Liver (tissue), 9 donors: ENCODE measurements around the gene STAG3. TPM values are rescaled to one million over a fixed set of nuclear protein-coding genes. Genes with fewer than 3 reads are reported as not detected.

ENCODE experiments used
- DNase-seq: peaks from one replicate; pipeline ENCODE4 v3.0.0-alpha.2; 2017; ENCODE audit warnings: low spot score
- H3K27ac ChIP-seq, 2 donors: one replicate each; pipeline ENCODE4 v1.7.0; 2013; ENCODE audit warnings: inconsistent platforms in 2 of 2, low read length in 2 of 2, control low read depth in 1 of 2, low read depth in 1 of 2, mild to moderate bottlenecking in 1 of 2
- H3K27me3 ChIP-seq, 4 donors: one replicate each; pipeline versions ENCODE4 v1.6.1 to v1.7.0; 2013; ENCODE audit warnings: low read length in 3 of 4, inconsistent platforms in 1 of 4, mild to moderate bottlenecking in 1 of 4, moderate library complexity in 1 of 4; ENCODE audit not compliant: control insufficient read depth in 4 of 4, insufficient read depth in 4 of 4
- H3K36me3 ChIP-seq, 4 donors: one replicate each; pipeline versions ENCODE4 v1.6.1 to v1.7.0; 2013; ENCODE audit warnings: low read length in 3 of 4, mild to moderate bottlenecking in 3 of 4, low read depth in 1 of 4, moderate library complexity in 1 of 4; ENCODE audit not compliant: control insufficient read depth in 4 of 4, insufficient read depth in 3 of 4
- H3K4me1 ChIP-seq, 4 donors: one replicate each; pipeline versions ENCODE4 v1.6.1 to v1.7.0; 2013; ENCODE audit warnings: low read length in 3 of 4, mild to moderate bottlenecking in 3 of 4, moderate library complexity in 1 of 4; ENCODE audit not compliant: control insufficient read depth in 4 of 4, insufficient read depth in 4 of 4
- H3K4me3 ChIP-seq, 3 donors: one replicate each; pipeline versions ENCODE4 v1.6.1 to v1.7.0; 2013; ENCODE audit warnings: low read length in 3 of 3, control low read depth in 1 of 3, low read depth in 1 of 3, mild to moderate bottlenecking in 1 of 3
- H3K9ac ChIP-seq, 2 donors: one replicate each; pipeline ENCODE4 v1.7.0; 2013; ENCODE audit warnings: low read length in 2 of 2, mild to moderate bottlenecking in 2 of 2, moderate library complexity in 2 of 2, control low read depth in 1 of 2, low read depth in 1 of 2
- H3K9me3 ChIP-seq, 4 donors: one replicate each; pipeline versions ENCODE4 v1.6.1 to v1.7.0; 2013; ENCODE audit warnings: low read length in 3 of 4; ENCODE audit not compliant: control insufficient read depth in 4 of 4
- ATF3 ChIP-seq: IDR thresholded peaks from 2 replicates; pipeline ENCODE4 v1.6.1; 2016; ENCODE audit warnings: antibody characterized with exemption
- EGR1 ChIP-seq, 2 donors: IDR thresholded peaks; 2 replicates each; pipeline ENCODE4 v1.6.1; 2016 to 2018; ENCODE audit warnings: antibody characterized with exemption in 2 of 2, low read depth in 2 of 2
- FOXA1 ChIP-seq: IDR thresholded peaks from 2 replicates; pipeline ENCODE4 v1.6.1; 2016; ENCODE audit warnings: antibody characterized with exemption
- FOXA2 ChIP-seq: IDR thresholded peaks from 2 replicates; pipeline ENCODE4 v1.6.1; 2016; ENCODE audit warnings: antibody characterized with exemption
- GABPA ChIP-seq, 2 donors: IDR thresholded peaks in 1 of 2; conservative IDR thresholded peaks in 1 of 2; 2 replicates each; pipeline ENCODE4 v1.6.1; 2016; ENCODE audit warnings: antibody characterized with exemption in 2 of 2, mild to moderate bottlenecking in 1 of 2, moderate library complexity in 1 of 2
- HNF4A ChIP-seq, 2 donors: conservative IDR thresholded peaks; 2 replicates each; pipeline ENCODE4 v1.6.1; 2016; ENCODE audit warnings: antibody characterized with exemption in 2 of 2, mild to moderate bottlenecking in 2 of 2
- HNF4G ChIP-seq: IDR thresholded peaks from 2 replicates; pipeline ENCODE4 v1.6.1; 2016; ENCODE audit warnings: antibody characterized with exemption
- JUND ChIP-seq, 2 donors: IDR thresholded peaks; 2 replicates each; pipeline ENCODE4 v1.6.1; 2016; ENCODE audit warnings: antibody characterized with exemption in 2 of 2
- MAX ChIP-seq: IDR thresholded peaks from 2 replicates; pipeline ENCODE4 v1.6.1; 2016; ENCODE audit warnings: antibody characterized with exemption
- NR2F2 ChIP-seq: IDR thresholded peaks from 2 replicates; pipeline ENCODE4 v1.6.1; 2016; ENCODE audit warnings: antibody characterized with exemption
- RAD21 ChIP-seq, 2 donors: IDR thresholded peaks; 2 replicates each; pipeline ENCODE4 v1.6.1; 2016; ENCODE audit warnings: antibody characterized with exemption in 2 of 2, mild to moderate bottlenecking in 2 of 2
- REST ChIP-seq: IDR thresholded peaks from 2 replicates; pipeline ENCODE4 v1.6.1; 2016; ENCODE audit warnings: antibody characterized with exemption, mild to moderate bottlenecking
- RXRA ChIP-seq, 2 donors: IDR thresholded peaks; 2 replicates each; pipeline ENCODE4 v1.6.1; 2017 to 2018; ENCODE audit warnings: antibody characterized with exemption in 2 of 2, mild to moderate bottlenecking in 1 of 2
- SP1 ChIP-seq: IDR thresholded peaks from 2 replicates; pipeline ENCODE4 v1.6.1; 2018; ENCODE audit warnings: antibody characterized with exemption, mild to moderate bottlenecking
- TAF1 ChIP-seq: conservative IDR thresholded peaks from 2 replicates; pipeline ENCODE4 v1.6.1; 2016; ENCODE audit warnings: antibody characterized with exemption, mild to moderate bottlenecking
- ZBTB33 ChIP-seq: IDR thresholded peaks from 2 replicates; pipeline ENCODE4 v1.6.1; 2016; ENCODE audit warnings: antibody characterized with exemption
- WGBS: extraction: QIAGEN DNeasy Blood & Tissue Kit; methylation state at CpG from one replicate; pipeline ENCODE4 v1.1.7; 2013; 5-methylcytosine and 5-hydroxymethylcytosine counted together
- polyA plus RNA-seq, 2 donors: library from polyadenylated mRNA; stranded (reverse) in 1 of 2; unstranded in 1 of 2; fragments of 200-250 nt in 1 of 2; fragments of >200 nt in 1 of 2; fragmentation: Nextera tagmentation in 1 of 2; extraction: Ambion mirVana in 1 of 2; gene quantifications; one replicate each; pipeline versions ENCODE4 v1.2.1 to v1.2.3, GENCODE V29; 2013 to 2015
- total RNA-seq, 2 donors: library from RNA; depleted of rRNA; stranded (reverse); fragments of >200 nt; gene quantifications; one replicate each; pipeline ENCODE4 v1.2.3, GENCODE V29; 2014
- donor health status: healthy.
- donor health status: healthy.
- donor health status: healthy.
- donor health status: healthy.
- donor health status: healthy.

The STAG3 gene
- total and polyA plus RNA-seq, 4 donors: 0.28 to 7.0 (median 3.2) TPM

- Histone ChIP-seq H3K27me3 (no peaks in the 10 kb centered on the region), H3K4me3 (no peak overlapping the region), H3K9ac (no peak overlapping the region), H3K36me3 (no peaks in the 10 kb centered on the region), H3K9me3 (no peaks in the 10 kb centered on the region), H3K4me1 (peaks cover 9 to 31% (median 27%) of the 10 kb centered on the region in 4 donors), H3K27ac (no peak overlapping the region)
- no peak for TF ChIP-seq EGR1 (IDR thresholded peaks at IDR 0.05; ENCODE audit: low read depth in 2 of 2)
- TF ChIP-seq HNF4A (conservative IDR thresholded peaks at IDR 0.05): no peak
- TF ChIP-seq HNF4G: no peak
- no peak for TF ChIP-seq ATF3
- TF ChIP-seq GABPA (IDR thresholded peaks at IDR 0.05 in 1 of 2, conservative IDR thresholded peaks at IDR 0.05 in 1 of 2): no peak
- TF ChIP-seq RAD21 (IDR thresholded peaks at IDR 0.05): no peak
- TF ChIP-seq MAX: no peak
- TF ChIP-seq ZBTB33: no peak
- no peak for TF ChIP-seq FOXA1
- no peak for TF ChIP-seq TAF1
- TF ChIP-seq FOXA2: no peak
- TF ChIP-seq JUND (IDR thresholded peaks at IDR 0.05): no peak
- no peak for DNase-seq
- WGBS: 88% methylated on average over 6 of the region's 6 CpGs
Measured at GRCh38 chr7:100209493-100209892, 31.8 kb downstream of the STAG3 start.

- DNase-seq: no peak
- H3K4me1 ChIP-seq: peaks cover 9 to 35% (median 28%) of the 10 kb centered on the region in 4 donors
- no peak overlapping the region for H3K27ac ChIP-seq
- no peak overlapping the region for H3K4me3 ChIP-seq
- no peaks in the 10 kb centered on the region for H3K36me3 ChIP-seq
- H3K9me3 ChIP-seq: no peaks in the 10 kb centered on the region
- no peaks in the 10 kb centered on the region for H3K27me3 ChIP-seq
- WGBS: 89% methylated on average over 5 of the region's 5 CpGs
- TF ChIP-seq ATF3 (no peak), HNF4G (no peak), MAX (no peak), SP1 (no peak), RAD21 (IDR thresholded peaks at IDR 0.05) (no peak), JUND (IDR thresholded peaks at IDR 0.05) (no peak), REST (no peak), FOXA1 (no peak), GABPA (IDR thresholded peaks at IDR 0.05 in 1 of 2, conservative IDR thresholded peaks at IDR 0.05 in 1 of 2) (no peak), NR2F2 (no peak), FOXA2 (no peak), HNF4A (conservative IDR thresholded peaks at IDR 0.05) (no peak), ZBTB33 (no peak), RXRA (IDR thresholded peaks at IDR 0.05) (no peak)
- H3K9ac ChIP-seq: no peak overlapping the region
Measured at GRCh38 chr7:100210805-100211204, 33.1 kb downstream of the STAG3 start.
